Pancreas (tissue), 10 donors: Measurements from ENCODE around the gene GRPEL2. TPM values are rescaled to one million over a fixed set of nuclear protein-coding genes. Genes with fewer than 3 reads are reported as not detected.

ENCODE experiments used
- ATAC-seq, 4 donors: fragments of 200-7000 bp; cut with Tn5 transposase; one replicate each; pipeline versions ENCODE4 v1.8.0 to v1.9.1; 2020; ENCODE audit warnings: mild to moderate bottlenecking in 4 of 4, moderate library complexity in 4 of 4
- DNase-seq, 6 donors: peaks; one replicate each; pipeline ENCODE4 v3.0.0-alpha.2; 2020
- FAIRE-seq: peaks from 2 replicates; lab custom pipeline; 2012; peaks lifted over from hg19 to GRCh38; lab: Jason Lieb, UNC
- H3K27ac ChIP-seq, 4 donors: fragments of 200-600 bp; sonication (generic); 1 replicate in 3 of 4; 2 replicates in 1 of 4; pipeline versions ENCODE4 v1.5.0 to v1.8.0; 2020
- H3K27me3 ChIP-seq, 4 donors: fragments of 200-600 bp; one replicate each; pipeline ENCODE4 v1.8.0; 2021
- H3K36me3 ChIP-seq, 3 donors: fragments of 200-600 bp; sonication (generic) in 1 of 3; one replicate each; pipeline versions ENCODE4 v1.5.0 to v1.8.0; 2020 to 2021
- H3K4me1 ChIP-seq, 3 donors: fragments of 200-600 bp; one replicate each; pipeline ENCODE4 v1.8.0; 2021
- H3K4me3 ChIP-seq, 4 donors: fragments of 200-600 bp; sonication (generic) in 2 of 4; one replicate each; pipeline versions ENCODE4 v1.5.0 to v1.8.0; 2020 to 2021
- H3K9me3 ChIP-seq, 4 donors: fragments of 200-600 bp; one replicate each; pipeline ENCODE4 v1.8.0; 2021
- CTCF ChIP-seq, 4 donors: fragments of 200-600 bp; sonication (generic) in 3 of 4; IDR thresholded peaks; one replicate each; pipeline versions ENCODE4 v1.5.0 to v1.8.0; 2021; ENCODE audit warnings: antibody characterized with exemption in 4 of 4
- WGBS, 2 donors: extraction: QIAGEN DNeasy Blood & Tissue Kit; methylation state at CpG; one replicate each; pipeline ENCODE4 v1.1.7; 2013; 5-methylcytosine and 5-hydroxymethylcytosine counted together
- intact Hi-C, 3 donors: fragments of 100-400 bp; cut with DNase I; formaldehyde crosslinking; loops; one replicate each; pipeline versions ENCODE4 v1.11.1 to v1.14.2; 2022
- polyA plus RNA-seq, 2 donors: library from polyadenylated mRNA; stranded (reverse); fragments of 200-250 nt; gene quantifications; one replicate each; pipeline ENCODE4 v1.2.3, GENCODE V29; 2013
- total RNA-seq, 6 donors: library from RNA; stranded (reverse); fragmentation: NEBNext Ultra II Directional in 4 of 6; extraction: Animal tissue kit (Norgen Biotek cat#: 25700) in 4 of 6; gene quantifications; one replicate each; pipeline versions ENCODE4 v1.2.1 to v1.2.4, GENCODE V29; 2021 to 2023
- donor health status: healthy with polysubstance abuse.
- donor health status: DM: no; HTN: no; CAD: no; lungs with moderate emphysema.
- donor health status: DM: no; HTN: no; CAD: no.
- donor health status: control.
- donor health status: control.
- donor health status: Bipolar disorder and iron deficiency.
- donor health status: DM: yes; HTN: yes; CAD: no.
- donor health status: DM: no; HTN: no; CAD: no.
- donor health status: DM: no; HTN: no; CAD: no.
- donor health status: DM: yes; HTN: yes; CAD: no.

GRPEL2 gene
- total and polyA plus RNA-seq, 8 donors, result 2.1 to 9.0 (median 4.4) TPM

- no peaks in the 10 kb centered on the region for H3K36me3 ChIP-seq
- DNase-seq (no peak), FAIRE-seq (no peak), ATAC-seq (no peak)
- intact Hi-C loops, result no loop called here
- 85 to 93% methylated on average over 12 of the region's 12 CpGs for WGBS, 2 donors
- no peaks in the 10 kb centered on the region for H3K27me3 ChIP-seq
- H3K4me3 ChIP-seq, result no peak overlapping the region
- no peak overlapping the region for H3K27ac ChIP-seq
- no peak for TF ChIP-seq CTCF (IDR thresholded peaks at IDR 0.05)
- H3K9me3 ChIP-seq, result no peaks in the 10 kb centered on the region
- H3K4me1 ChIP-seq, result peaks cover 0 to 5% (median 0%) of the 10 kb centered on the region in 3 donors
These were observed 17.2 kb downstream of the GRPEL2 start for GRCh38 chr5:149362541-149362940.

- no peak for DNase-seq
- Histone ChIP-seq H3K9me3 (no peaks in the 10 kb centered on the region), H3K36me3 (no peaks in the 10 kb centered on the region), H3K4me3 (no peak overlapping the region), H3K4me1 (peaks cover 0 to 3% (median 0%) of the 10 kb centered on the region in 3 donors), H3K27ac (no peak overlapping the region), H3K27me3 (no peaks in the 10 kb centered on the region)
- FAIRE-seq, result no peak
- no peak for ATAC-seq
- intact Hi-C loops, result no loop called here
- no peak for TF ChIP-seq CTCF (IDR thresholded peaks at IDR 0.05)
These were observed 18.1 kb downstream of the GRPEL2 start for GRCh38 chr5:149363358-149363757.

GRCh38 chr5:149363936-149364335, 18.6 kb downstream of the GRPEL2 start:
- no peak for TF ChIP-seq CTCF (IDR thresholded peaks at IDR 0.05)
- Histone ChIP-seq H3K4me1 (no peaks in the 10 kb centered on the region), H3K27ac (no peak overlapping the region), H3K9me3 (no peaks in the 10 kb centered on the region), H3K4me3 (no peak overlapping the region), H3K36me3 (no peaks in the 10 kb centered on the region), H3K27me3 (no peaks in the 10 kb centered on the region)
- no peak for FAIRE-seq
- intact Hi-C loops, result no loop called here
- ATAC-seq, result no peak
- DNase-seq, result no peak
- WGBS, 2 donors, result 93 to 96% methylated on average over 9 of the region's 9 CpGs

GRCh38 chr5:149364719-149365118, 19.4 kb downstream of the GRPEL2 start:
- FAIRE-seq (no peak), ATAC-seq (no peak), DNase-seq (no peak)
- 88 to 100% methylated on average over 2 of the region's 2 CpGs for WGBS, 2 donors
- Histone ChIP-seq H3K27ac (no peak overlapping the region), H3K4me1 (no peaks in the 10 kb centered on the region), H3K27me3 (no peaks in the 10 kb centered on the region), H3K36me3 (no peaks in the 10 kb centered on the region), H3K9me3 (no peaks in the 10 kb centered on the region), H3K4me3 (no peak overlapping the region)
- intact Hi-C loops, result loop anchor here in 1 of 3 donors (5.0 kb wide), 1 partner anchor 47 kb away; no protein-coding TSS in a partner anchor
- TF ChIP-seq CTCF (IDR thresholded peaks at IDR 0.05), result no peak

GRCh38 chr5:149365418-149365817, 20.1 kb downstream of the GRPEL2 start:
- intact Hi-C loops, result loop anchor here in 1 of 3 donors (5.0 kb wide), 1 partner anchor 48 kb away; no protein-coding TSS in a partner anchor
- DNase-seq, result no peak
- 86 to 91% methylated on average over 6 of the region's 6 CpGs for WGBS, 2 donors
- Histone ChIP-seq H3K4me1 (no peaks in the 10 kb centered on the region), H3K36me3 (no peaks in the 10 kb centered on the region), H3K27me3 (no peaks in the 10 kb centered on the region), H3K27ac (no peak overlapping the region), H3K9me3 (no peaks in the 10 kb centered on the region), H3K4me3 (no peak overlapping the region)
- no peak for ATAC-seq
- TF ChIP-seq CTCF (IDR thresholded peaks at IDR 0.05), result no peak
- no peak for FAIRE-seq
